Spleen (tissue), 11 donors: ENCODE data around the gene C1QTNF8. TPM values are rescaled to one million over a fixed set of nuclear protein-coding genes. Genes with fewer than 3 reads are reported as not detected.

ENCODE experiments used
- DNase-seq: peaks from one replicate; pipeline ENCODE4 v3.0.0-alpha.2; 2020
- H3K27ac ChIP-seq, 8 donors: fragments of 200-600 bp; sonication (generic) in 7 of 8; 1 replicate in 4 of 8; 2 replicates in 4 of 8; pipeline versions ENCODE4 v1.5.0 to v1.8.0; 2016 to 2021; ENCODE audit warnings: inconsistent platforms in 4 of 8, mild to moderate bottlenecking in 4 of 8, moderate library complexity in 1 of 8
- H3K27me3 ChIP-seq, 7 donors: fragments of 200-600 bp; sonication (generic) in 6 of 7; replicated peaks in 1 of 7; 1 replicate in 4 of 7; 2 replicates in 3 of 7; pipeline versions ENCODE4 v1.5.0 to v1.8.0; 2016 to 2021; ENCODE audit warnings: inconsistent platforms in 3 of 7, mild to moderate bottlenecking in 1 of 7
- H3K36me3 ChIP-seq, 6 donors: fragments of 200-600 bp; sonication (generic) in 5 of 6; 1 replicate in 4 of 6; 2 replicates in 2 of 6; pipeline versions ENCODE4 v1.5.0 to v1.8.0; 2016 to 2021; ENCODE audit warnings: inconsistent platforms in 2 of 6
- H3K4me1 ChIP-seq, 6 donors: fragments of 200-600 bp; sonication (generic) in 5 of 6; 1 replicate in 3 of 6; 2 replicates in 3 of 6; pipeline versions ENCODE4 v1.5.0 to v1.8.0; 2016 to 2021; ENCODE audit warnings: inconsistent platforms in 3 of 6
- H3K4me3 ChIP-seq, 8 donors: fragments of 200-600 bp; sonication (generic) in 7 of 8; 1 replicate in 4 of 8; 2 replicates in 4 of 8; pipeline versions ENCODE4 v1.5.0 to v1.8.0; 2016 to 2021; ENCODE audit warnings: inconsistent platforms in 4 of 8, mild to moderate bottlenecking in 4 of 8, moderate library complexity in 2 of 8
- H3K9me3 ChIP-seq, 8 donors: fragments of 200-600 bp; sonication (generic) in 7 of 8; 1 replicate in 4 of 8; 2 replicates in 4 of 8; pipeline versions ENCODE4 v1.5.0 to v1.8.0; 2016 to 2021; ENCODE audit warnings: inconsistent platforms in 4 of 8
- CTCF ChIP-seq, 11 experiments: fragments of 200-600 bp in 7 of 11; fragments of 450-650 bp in 4 of 11; sonication (generic) in 4 of 11; IDR thresholded peaks in 8 of 11; conservative IDR thresholded peaks in 3 of 11; 1 replicate in 7 of 11; 2 replicates in 4 of 11; pipeline versions ENCODE4 v1.4.0 to v1.8.0; 2016 to 2021; ENCODE audit warnings: antibody characterized with exemption in 11 of 11, inconsistent platforms in 4 of 11, mild to moderate bottlenecking in 1 of 11
- POLR2A ChIP-seq, 3 donors: fragments of 450-650 bp; IDR thresholded peaks; one replicate each; pipeline ENCODE4 v1.5.1; 2017; ENCODE audit warnings: antibody characterized with exemption in 3 of 3, mild to moderate bottlenecking in 1 of 3
- POLR2AphosphoS5 ChIP-seq, 3 donors: sonication (generic); formaldehyde crosslinking; IDR thresholded peaks; one replicate each; pipeline ENCODE4 v1.5.1; 2017; ENCODE audit warnings: antibody characterized with exemption in 3 of 3
- WGBS, 5 donors: extraction: QIAGEN DNeasy Blood & Tissue Kit in 3 of 5; methylation state at CpG; one replicate each; pipeline versions ENCODE4 v1.1.5 to v1.1.7; 2013 to 2018; 5-methylcytosine and 5-hydroxymethylcytosine counted together
- intact Hi-C: fragments of 100-400 bp; cut with DNase I; formaldehyde crosslinking; loops from one replicate; pipeline ENCODE4 v1.15.0; 2023; ENCODE audit warnings: low total_unique reads
- polyA plus RNA-seq, 3 donors: library from polyadenylated mRNA; stranded (reverse); fragments of 200-250 nt; gene quantifications; one replicate each; pipeline ENCODE4 v1.2.1, GENCODE V29; 2013
- total RNA-seq, 7 donors: library from RNA; depleted of rRNA in 3 of 7; stranded (reverse); fragments of >200 nt in 3 of 7; fragmentation: NEBNext Ultra II Directional in 4 of 7; extraction: Animal tissue kit (Norgen Biotek cat#: 25700) in 4 of 7; gene quantifications; one replicate each; pipeline versions ENCODE4 v1.1.0 to v1.2.1, GENCODE V29; 2016 to 2021
- donor health status: healthy with polysubstance abuse.
- donor health status: DM: no; HTN: no; CAD: no; lungs with moderate emphysema.
- donor health status: DM: no; HTN: no; CAD: no.
- donor health status: Bipolar disorder and iron deficiency.
- donor health status: healthy.
- donor health status: DM: no; HTN: no; CAD: no.
- donor health status: DM: yes; HTN: yes; CAD: no.

The C1QTNF8 gene
- total and polyA plus RNA-seq, 10 donors = not detected

DNA sequence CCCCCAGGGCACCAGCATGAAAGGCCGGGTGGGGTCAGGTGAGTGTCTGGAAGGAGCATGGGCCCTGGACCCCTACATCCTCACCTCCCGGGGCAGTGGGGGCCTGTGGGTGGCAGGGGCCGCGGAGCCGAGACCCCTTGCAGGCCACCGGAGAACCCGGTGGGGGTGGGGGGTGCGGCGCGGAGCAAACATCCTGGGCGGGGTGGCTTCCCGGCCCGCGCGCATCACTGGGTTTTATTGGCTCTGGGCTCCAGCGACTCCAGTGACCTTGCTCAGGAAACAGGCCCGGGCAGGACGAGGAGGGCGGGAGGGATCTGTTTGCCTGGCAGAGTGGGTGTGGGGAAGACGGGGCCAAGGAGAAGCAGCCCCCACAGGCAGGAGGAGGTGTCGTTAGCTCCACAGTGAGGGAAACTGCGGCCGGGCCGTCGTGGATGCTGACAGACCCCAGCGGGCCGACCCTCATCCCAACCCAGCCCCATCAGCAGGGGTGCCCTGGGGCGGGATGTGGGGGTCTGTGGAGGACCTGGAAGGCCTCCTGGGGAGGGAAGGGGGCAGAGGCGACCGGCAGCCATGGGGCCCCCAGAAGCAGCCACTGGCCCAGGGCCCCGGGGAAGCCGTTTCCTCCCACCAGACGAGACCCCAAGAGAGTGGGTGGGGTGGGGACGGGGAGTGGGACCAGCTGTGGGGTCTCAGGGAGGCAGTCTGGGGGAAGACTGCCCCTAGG is 12.9 kb downstream of the C1QTNF8 start:
- peaks cover 0 to under 1% (median 0%) of the 10 kb centered on the region in 6 donors for H3K4me1 ChIP-seq
- no peaks in the 10 kb centered on the region for H3K36me3 ChIP-seq
- 37 to 46% (median 44%) methylated on average over 22 to 34 of the region's 34 CpGs for WGBS, 5 donors
- intact Hi-C loops = no loop called here
- no peak for DNase-seq
- peaks cover 0 to 100% (median 70%) of the 10 kb centered on the region in 7 donors for H3K27me3 ChIP-seq
- TF ChIP-seq POLR2AphosphoS5 (IDR thresholded peaks at IDR 0.05) = no peak
- no peak for TF ChIP-seq CTCF (IDR thresholded peaks at IDR 0.05 in 8 of 11, conservative IDR thresholded peaks at IDR 0.05 in 3 of 11)
- TF ChIP-seq POLR2A (IDR thresholded peaks at IDR 0.05) = no peak
- H3K4me3 ChIP-seq = no peak overlapping the region
- H3K9me3 ChIP-seq = peaks cover 3 to 38% (median 26%) of the 10 kb centered on the region in 8 donors
- no peak overlapping the region for H3K27ac ChIP-seq

DNA sequence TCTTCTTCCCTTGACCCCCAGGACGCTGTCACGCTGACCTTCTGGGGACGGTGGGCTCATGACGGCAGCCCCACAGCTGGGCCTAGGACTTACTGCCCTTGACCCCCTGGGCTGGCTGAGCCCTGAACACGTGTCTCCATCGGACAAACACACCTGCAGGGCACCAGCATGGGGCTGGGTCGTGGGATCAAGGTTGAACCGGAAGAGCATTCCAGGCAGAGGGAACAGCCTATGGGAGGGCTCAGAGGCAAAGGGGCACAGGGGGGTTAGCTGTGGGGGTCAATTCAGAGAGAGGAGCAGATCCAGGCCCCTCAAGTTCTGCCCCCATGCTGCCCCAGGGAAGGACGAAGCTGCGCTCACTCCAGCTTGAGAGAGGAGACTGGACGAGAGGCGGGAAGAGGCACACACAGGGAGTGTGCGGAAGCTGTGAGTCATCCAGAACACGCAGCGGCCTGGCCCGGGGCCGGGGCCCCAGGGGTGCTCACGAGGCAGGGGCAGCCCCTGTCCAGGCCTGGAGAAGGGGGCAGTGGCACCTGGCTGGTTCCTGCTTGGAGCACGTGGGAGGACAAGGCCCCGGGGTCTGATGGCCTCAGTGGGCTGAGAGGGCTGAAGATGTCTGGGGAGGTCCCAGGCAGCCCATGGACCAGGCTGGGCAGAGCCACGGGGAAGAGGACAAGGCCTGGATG is 13.6 kb downstream of the C1QTNF8 start:
- no peak for TF ChIP-seq POLR2A (IDR thresholded peaks at IDR 0.05)
- no peak for TF ChIP-seq POLR2AphosphoS5 (IDR thresholded peaks at IDR 0.05)
- TF ChIP-seq CTCF (IDR thresholded peaks at IDR 0.05 in 8 of 11, conservative IDR thresholded peaks at IDR 0.05 in 3 of 11) = no peak
- no peaks in the 10 kb centered on the region for H3K36me3 ChIP-seq
- DNase-seq = no peak
- H3K9me3 ChIP-seq = peaks cover 3 to 38% (median 26%) of the 10 kb centered on the region in 8 donors
- H3K27me3 ChIP-seq = peaks cover 0 to 100% (median 72%) of the 10 kb centered on the region in 7 donors
- no peak overlapping the region for H3K4me3 ChIP-seq
- no peaks in the 10 kb centered on the region for H3K4me1 ChIP-seq
- intact Hi-C loops = no loop called here
- no peak overlapping the region for H3K27ac ChIP-seq
- 53 to 67% (median 65%) methylated on average over 20 to 21 of the region's 21 CpGs for WGBS, 5 donors

DNA sequence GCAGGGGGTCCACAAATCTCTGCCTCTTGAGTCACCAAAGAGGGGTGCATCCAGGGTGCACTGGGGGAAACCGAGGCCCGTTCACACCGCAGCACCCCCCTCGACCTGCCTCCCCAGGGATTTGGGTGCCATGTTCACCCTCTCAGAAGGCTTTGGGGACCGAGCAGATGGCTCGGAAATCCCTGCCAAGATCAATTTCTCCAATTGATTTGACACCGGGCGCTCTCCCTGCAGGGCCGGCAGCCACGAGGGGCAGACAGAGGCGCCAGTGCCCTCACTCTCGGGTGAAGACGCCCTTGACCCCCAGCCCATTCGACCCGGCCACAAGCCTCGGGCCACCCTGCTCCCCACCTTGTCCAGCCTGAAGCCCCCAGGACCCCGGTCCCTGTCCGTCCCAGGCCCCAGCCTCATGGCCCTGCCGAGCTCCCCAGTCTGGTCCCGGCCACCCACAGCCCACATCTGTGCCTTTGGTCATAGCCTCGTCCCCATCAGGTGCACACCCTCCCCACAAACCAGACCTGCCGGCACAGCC is 14.2 kb downstream of the C1QTNF8 start:
- no peak overlapping the region for H3K27ac ChIP-seq
- H3K9me3 ChIP-seq = peaks cover 3 to 38% (median 26%) of the 10 kb centered on the region in 8 donors
- H3K36me3 ChIP-seq = no peaks in the 10 kb centered on the region
- no peak overlapping the region for H3K4me3 ChIP-seq
- no peak for DNase-seq
- intact Hi-C loops = no loop called here
- H3K27me3 ChIP-seq = peaks cover 0 to 100% (median 72%) of the 10 kb centered on the region in 7 donors
- H3K4me1 ChIP-seq = no peaks in the 10 kb centered on the region
- no peak for TF ChIP-seq CTCF (IDR thresholded peaks at IDR 0.05 in 8 of 11, conservative IDR thresholded peaks at IDR 0.05 in 3 of 11)
- 63 to 78% (median 73%) methylated on average over 16 to 22 of the region's 22 CpGs for WGBS, 5 donors
